ENCODE results near the gene UVRAG.

DNA sequence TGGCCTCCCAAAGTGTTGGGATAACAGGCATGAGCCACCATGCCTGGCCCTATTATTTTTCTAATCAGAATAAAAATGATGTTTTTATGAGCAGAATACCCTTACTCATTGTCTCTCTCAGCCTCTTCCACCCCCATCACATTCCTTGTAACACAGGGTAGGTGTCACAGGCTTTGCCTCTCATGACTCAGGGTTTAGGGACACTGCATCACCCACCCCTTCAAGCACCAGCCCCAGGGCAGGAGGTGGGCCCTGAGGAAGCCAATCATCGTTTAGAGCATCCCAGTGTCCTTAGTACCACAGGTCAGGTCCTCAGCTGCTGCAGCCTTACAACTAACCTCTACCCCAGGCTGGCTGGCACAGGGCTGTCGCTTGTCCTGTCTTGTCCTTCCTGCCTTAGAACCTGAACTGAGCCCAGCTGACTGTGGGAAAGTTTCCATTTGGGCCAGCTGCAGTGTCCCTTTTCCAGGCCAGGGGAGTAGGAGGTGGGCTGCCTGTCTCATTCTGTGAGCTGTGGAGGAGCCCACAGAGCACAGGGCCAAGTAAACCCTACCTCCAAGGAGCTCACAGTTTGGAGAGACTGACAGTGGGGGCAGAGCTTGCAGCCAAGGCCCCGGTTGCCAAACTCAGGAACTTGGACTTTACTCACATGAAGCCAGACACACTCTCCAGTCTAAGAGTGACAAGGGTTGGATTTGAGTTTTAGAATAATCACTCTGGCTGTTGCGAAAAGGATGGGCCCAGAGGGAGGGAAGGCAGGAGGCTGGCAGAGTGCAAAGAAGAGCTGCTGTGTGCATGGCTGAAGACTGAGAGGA lies 19.5 kb upstream of the UVRAG start:
- TF ChIP-seq CTCF (IDR thresholded peaks at IDR 0.05; ENCODE audit: insufficient read depth, low read length) (no peak), SPI1 (IDR thresholded peaks at IDR 0.05; ENCODE audit: borderline replicate concordance, low read depth) (no peak), GABPA (IDR thresholded peaks at IDR 0.05; ENCODE audit: low read depth) (no peak)
- TF ChIP-seq, protein P1, sequence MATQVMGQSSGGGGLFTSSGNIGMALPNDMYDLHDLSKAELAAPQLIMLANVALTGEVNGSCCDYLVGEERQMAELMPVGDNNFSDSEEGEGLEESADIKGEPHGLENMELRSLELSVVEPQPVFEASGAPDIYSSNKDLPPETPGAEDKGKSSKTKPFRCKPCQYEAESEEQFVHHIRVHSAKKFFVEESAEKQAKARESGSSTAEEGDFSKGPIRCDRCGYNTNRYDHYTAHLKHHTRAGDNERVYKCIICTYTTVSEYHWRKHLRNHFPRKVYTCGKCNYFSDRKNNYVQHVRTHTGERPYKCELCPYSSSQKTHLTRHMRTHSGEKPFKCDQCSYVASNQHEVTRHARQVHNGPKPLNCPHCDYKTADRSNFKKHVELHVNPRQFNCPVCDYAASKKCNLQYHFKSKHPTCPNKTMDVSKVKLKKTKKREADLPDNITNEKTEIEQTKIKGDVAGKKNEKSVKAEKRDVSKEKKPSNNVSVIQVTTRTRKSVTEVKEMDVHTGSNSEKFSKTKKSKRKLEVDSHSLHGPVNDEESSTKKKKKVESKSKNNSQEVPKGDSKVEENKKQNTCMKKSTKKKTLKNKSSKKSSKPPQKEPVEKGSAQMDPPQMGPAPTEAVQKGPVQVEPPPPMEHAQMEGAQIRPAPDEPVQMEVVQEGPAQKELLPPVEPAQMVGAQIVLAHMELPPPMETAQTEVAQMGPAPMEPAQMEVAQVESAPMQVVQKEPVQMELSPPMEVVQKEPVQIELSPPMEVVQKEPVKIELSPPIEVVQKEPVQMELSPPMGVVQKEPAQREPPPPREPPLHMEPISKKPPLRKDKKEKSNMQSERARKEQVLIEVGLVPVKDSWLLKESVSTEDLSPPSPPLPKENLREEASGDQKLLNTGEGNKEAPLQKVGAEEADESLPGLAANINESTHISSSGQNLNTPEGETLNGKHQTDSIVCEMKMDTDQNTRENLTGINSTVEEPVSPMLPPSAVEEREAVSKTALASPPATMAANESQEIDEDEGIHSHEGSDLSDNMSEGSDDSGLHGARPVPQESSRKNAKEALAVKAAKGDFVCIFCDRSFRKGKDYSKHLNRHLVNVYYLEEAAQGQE (IDR thresholded peaks at IDR 0.05; ENCODE audit: insufficient replicate concordance, low read depth): no peak

Data from HL-60 (cell line).